HUES64 (cell line): ENCODE results near the gene CELSR3.

ENCODE experiments used
- H3K27ac ChIP-seq: 2 replicates; pipeline ENCODE4 v1.7.0; 2013; ENCODE audit warnings: low read depth, low read length, inconsistent platforms
- H3K27me3 ChIP-seq: 2 replicates; pipeline ENCODE4 v1.6.1; 2013; ENCODE audit warnings: mild to moderate bottlenecking, low read length; ENCODE audit not compliant: insufficient read depth
- H3K36me3 ChIP-seq: 2 replicates; pipeline ENCODE4 v1.6.1; 2013; ENCODE audit warnings: mild to moderate bottlenecking, low read length; ENCODE audit not compliant: insufficient read depth
- H3K4me1 ChIP-seq: 2 replicates; pipeline ENCODE4 v1.6.1; 2013; ENCODE audit warnings: mild to moderate bottlenecking, low read length, moderate library complexity; ENCODE audit not compliant: insufficient read depth
- H3K4me3 ChIP-seq: 2 replicates; pipeline ENCODE4 v1.5.1; 2013; ENCODE audit warnings: mild to moderate bottlenecking, low read length, moderate library complexity
- H3K9ac ChIP-seq: 2 replicates; pipeline ENCODE4 v1.6.1; 2013; ENCODE audit warnings: mild to moderate bottlenecking, low read depth, low read length
- H3K9me3 ChIP-seq: 2 replicates; pipeline ENCODE4 v1.6.1; 2013; ENCODE audit warnings: low read depth, low read length; ENCODE audit not compliant: insufficient read depth
- WGBS: fragments of 150-250, 120-280 bp; methylation state at CpG from one replicate; pipeline ENCODE4 v1.1.7; 2013; ENCODE audit warnings: missing lambda C conversion rate; 5-methylcytosine and 5-hydroxymethylcytosine counted together

The CELSR3 gene

GRCh38 chr3:48630833-48631232, 31.9 kb downstream of the CELSR3 start:
- 93% methylated on average over 12 of the region's 12 CpGs for WGBS
- Histone ChIP-seq H3K36me3 (peaks cover 78% of the 10 kb centered on the region), H3K4me1 (peaks cover 7% of the 10 kb centered on the region; the same call in 1 of the 2 replicates), H3K27ac (no peak overlapping the region), H3K9me3 (no peaks in the 10 kb centered on the region), H3K4me3 (no peak overlapping the region), H3K27me3 (no peaks in the 10 kb centered on the region), H3K9ac (no peak overlapping the region)

- WGBS: 97% methylated on average over 8 of the region's 8 CpGs
- H3K4me1 ChIP-seq: peaks cover 7% of the 10 kb centered on the region; the same call in 1 of the 2 replicates
- no peak overlapping the region for H3K9ac ChIP-seq
- H3K4me3 ChIP-seq: no peak overlapping the region
- H3K9me3 ChIP-seq: no peaks in the 10 kb centered on the region
- H3K36me3 ChIP-seq: peaks cover 82% of the 10 kb centered on the region
- no peak overlapping the region for H3K27ac ChIP-seq
- H3K27me3 ChIP-seq: no peaks in the 10 kb centered on the region
Observed at GRCh38 chr3:48630407-48630806, 32.3 kb downstream of the CELSR3 start.

- WGBS: 96% methylated on average over 12 of the region's 12 CpGs
- Histone ChIP-seq H3K9me3 (no peaks in the 10 kb centered on the region), H3K36me3 (peaks cover 86% of the 10 kb centered on the region)
Observed at GRCh38 chr3:48629894-48630293, 32.8 kb downstream of the CELSR3 start.

GRCh38 chr3:48628277-48629017, 34.2 kb downstream of the CELSR3 start:
- 93% methylated on average over 13 of the region's 13 CpGs for WGBS
- no peak overlapping the region for H3K4me3 ChIP-seq
- 0 out of 2 replicates have a peak, but pooled peaks cover 5% of the 10 kb centered on the region for H3K4me1 ChIP-seq
- H3K9ac ChIP-seq: no peak overlapping the region
- H3K9me3 ChIP-seq: no peaks in the 10 kb centered on the region
- no peaks in the 10 kb centered on the region for H3K27me3 ChIP-seq
- H3K27ac ChIP-seq: no peak overlapping the region
- peaks cover 84% of the 10 kb centered on the region for H3K36me3 ChIP-seq

More at GRCh38 chr3:48629894-48630293, 32.8 kb downstream of the CELSR3 start:
- Histone ChIP-seq H3K4me1 (peaks cover 7% of the 10 kb centered on the region; the same call in 1 of the 2 replicates), H3K27me3 (no peaks in the 10 kb centered on the region), H3K4me3 (no peak overlapping the region), H3K9ac (no peak overlapping the region), H3K27ac (no peak overlapping the region)

DNA sequence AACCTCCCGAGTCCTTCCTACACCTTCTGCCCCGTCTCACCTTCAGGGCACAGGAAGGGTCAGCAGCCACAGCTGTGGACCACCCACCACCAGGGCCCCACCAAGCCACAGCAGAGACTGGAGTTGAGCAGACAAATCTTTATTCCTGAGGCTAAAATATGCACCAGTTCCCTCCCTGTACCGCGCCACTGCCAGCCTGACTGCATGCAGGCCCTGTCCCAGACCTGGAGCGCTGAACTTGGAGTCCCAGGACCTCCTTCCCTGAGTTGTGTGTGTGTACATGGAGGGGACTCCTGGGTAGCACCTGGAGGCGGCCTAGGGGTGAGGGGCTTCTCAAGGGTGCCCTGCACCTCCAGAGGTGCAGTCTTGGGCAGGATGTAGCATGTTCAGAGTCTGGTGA, 37.1 kb downstream of the CELSR3 start:
- Histone ChIP-seq H3K36me3 (peaks cover 57% of the 10 kb centered on the region), H3K9ac (no peak overlapping the region), H3K4me3 (no peak overlapping the region), H3K9me3 (no peaks in the 10 kb centered on the region), H3K27me3 (no peaks in the 10 kb centered on the region), H3K27ac (no peak overlapping the region), H3K4me1 (0 out of 2 replicates have a peak, but pooled peaks cover 5% of the 10 kb centered on the region)
- 96% methylated on average over 6 of the region's 6 CpGs for WGBS

- 91% methylated on average over 10 of the region's 10 CpGs for WGBS
- H3K4me3 ChIP-seq: no peak overlapping the region
- H3K4me1 ChIP-seq: 0 out of 2 replicates have a peak, but pooled peaks cover 5% of the 10 kb centered on the region
- H3K27ac ChIP-seq: no peak overlapping the region
- H3K36me3 ChIP-seq: peaks cover 52% of the 10 kb centered on the region
- H3K9me3 ChIP-seq: no peaks in the 10 kb centered on the region
- H3K9ac ChIP-seq: no peak overlapping the region
- H3K27me3 ChIP-seq: no peaks in the 10 kb centered on the region
Observed at GRCh38 chr3:48624767-48625166, 37.9 kb downstream of the CELSR3 start.

- Histone ChIP-seq H3K9me3 (no peaks in the 10 kb centered on the region), H3K27ac (no peak overlapping the region)
Observed at GRCh38 chr3:48623851-48624547, 38.7 kb downstream of the CELSR3 start.

DNA sequence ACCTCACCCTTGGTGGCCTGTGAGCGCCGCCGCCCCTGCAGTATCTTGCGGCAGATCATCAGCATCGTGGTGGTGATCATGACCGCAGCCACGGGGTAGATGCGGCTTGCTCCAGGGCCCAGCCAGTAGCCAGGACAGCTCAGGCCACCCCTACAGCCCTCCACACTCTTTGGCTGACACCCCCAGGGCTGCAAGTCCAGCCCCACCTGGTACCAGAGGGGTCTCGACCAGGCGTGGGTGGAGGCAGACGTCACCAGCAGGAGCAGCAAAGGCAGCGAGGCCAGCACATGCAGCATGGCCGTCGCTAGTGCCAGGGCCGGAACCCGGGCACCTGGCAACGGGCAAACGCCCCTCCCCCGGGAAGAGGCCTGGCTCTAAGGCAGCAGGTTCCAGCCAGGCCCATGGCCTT, 41.2 kb downstream of the CELSR3 start, which contains the start of gene TMEM89:
Gene TMEM89, minus strand, starts transcription at position 309 of the 409 bp plus-strand sequence. Its CDS starts 13 bp downstream, at position 296.
- Histone ChIP-seq H3K36me3 (peaks cover 43% of the 10 kb centered on the region), H3K27me3 (no peaks in the 10 kb centered on the region), H3K9ac (no peak within 1 kb of the TSS), H3K4me3 (no peak within 1 kb of the TSS), H3K27ac (no peak within 1 kb of the TSS), H3K4me1 (0 out of 2 replicates have a peak, but pooled peaks cover 5% of the 10 kb centered on the region), H3K9me3 (peaks cover 13% of the 10 kb centered on the region)
- WGBS: 96% methylated on average over 19 of the region's 19 CpGs

More at GRCh38 chr3:48623851-48624547, 38.7 kb downstream of the CELSR3 start:
- peaks cover 48% of the 10 kb centered on the region for H3K36me3 ChIP-seq
- 88% methylated on average over 6 of the region's 6 CpGs for WGBS
- no peak overlapping the region for H3K9ac ChIP-seq
- no peak overlapping the region for H3K4me3 ChIP-seq
- H3K4me1 ChIP-seq: 0 out of 2 replicates have a peak, but pooled peaks cover 5% of the 10 kb centered on the region
- H3K27me3 ChIP-seq: no peaks in the 10 kb centered on the region

DNA sequence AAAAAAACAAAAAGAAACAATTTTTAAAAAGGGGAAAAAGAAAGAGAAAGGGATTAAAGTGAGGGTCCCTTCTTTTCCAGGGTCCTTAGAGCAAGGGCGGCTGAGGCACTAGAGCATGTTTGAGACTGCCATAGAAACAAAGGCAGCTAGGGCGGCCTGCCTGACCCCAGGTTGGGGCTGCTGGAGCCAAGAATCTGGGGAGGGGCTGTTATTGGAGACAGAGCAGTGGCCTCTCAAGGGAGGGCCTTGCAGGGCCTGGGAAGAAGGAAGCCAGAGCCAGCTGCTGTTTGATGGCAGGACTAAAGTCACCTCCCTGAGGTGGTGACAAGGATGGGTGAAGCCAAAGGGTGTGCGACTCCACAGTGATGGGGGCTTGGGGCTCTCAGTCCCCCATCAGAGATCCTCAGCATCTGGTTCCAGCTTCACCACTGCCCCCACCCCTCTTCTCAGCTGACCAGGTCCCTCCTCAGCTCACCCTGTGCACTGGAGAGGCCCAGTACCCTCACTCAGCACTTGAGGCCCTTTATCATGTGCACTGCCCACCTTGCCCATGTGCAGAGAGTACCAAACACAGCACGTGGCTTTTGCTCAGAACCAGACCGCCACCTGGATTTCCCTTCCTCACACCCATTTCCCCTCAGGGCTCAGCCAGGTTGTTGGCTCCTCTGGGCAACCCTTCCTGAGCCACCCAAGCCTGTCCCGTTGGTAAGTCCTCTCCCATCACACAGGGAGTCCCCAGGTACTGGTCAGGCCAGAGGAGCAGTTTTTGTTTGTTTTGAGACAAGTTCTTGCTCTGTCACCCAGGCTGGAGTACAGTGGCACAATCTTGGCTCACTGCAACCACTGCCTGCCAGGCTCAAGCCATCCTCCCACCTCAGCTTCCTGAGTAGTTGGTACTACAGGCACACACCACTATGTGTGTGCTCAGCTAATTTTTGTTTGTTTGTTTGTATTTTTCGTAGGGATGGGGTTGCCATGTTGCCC, 42.9 kb downstream of the CELSR3 start:
- WGBS: 95% methylated on average over 7 of the region's 7 CpGs
- peaks cover 18% of the 10 kb centered on the region for H3K9me3 ChIP-seq
- peaks cover 31% of the 10 kb centered on the region for H3K36me3 ChIP-seq
- H3K27me3 ChIP-seq: no peaks in the 10 kb centered on the region
- no peak overlapping the region for H3K27ac ChIP-seq
- H3K4me1 ChIP-seq: 0 out of 2 replicates have a peak, but pooled peaks cover 5% of the 10 kb centered on the region
- H3K9ac ChIP-seq: no peak overlapping the region
- no peak overlapping the region for H3K4me3 ChIP-seq

- no peaks in the 10 kb centered on the region for H3K4me1 ChIP-seq
- H3K9ac ChIP-seq: no peak overlapping the region
- H3K27me3 ChIP-seq: no peaks in the 10 kb centered on the region
- H3K4me3 ChIP-seq: no peak overlapping the region
- H3K36me3 ChIP-seq: peaks cover 31% of the 10 kb centered on the region
- WGBS: 96% methylated on average over 4 of the region's 4 CpGs
- peaks cover 18% of the 10 kb centered on the region for H3K9me3 ChIP-seq
- H3K27ac ChIP-seq: no peak overlapping the region
Observed at GRCh38 chr3:48617559-48617958, 45.1 kb downstream of the CELSR3 start.
